NB4 (cell line): ENCODE results near the gene GP2.

Source experiments
- DNase-seq: peaks from one replicate; pipeline ENCODE4 v3.0.0; 2010; ENCODE audit warnings: low read depth
- H3K4me3 ChIP-seq: one replicate; pipeline ENCODE4 v1.5.1; 2011; ENCODE audit warnings: mild to moderate bottlenecking, low read depth, low read length, moderate library complexity
- MYC ChIP-seq: IDR thresholded peaks from 2 replicates; pipeline ENCODE4 v1.6.1; 2011; ENCODE audit warnings: low read depth, low read length
- POLR2A ChIP-seq: IDR thresholded peaks from 2 replicates; pipeline ENCODE4 v1.6.1; 2011; ENCODE audit warnings: mild to moderate bottlenecking; ENCODE audit not compliant: insufficient read length; ENCODE audit errors: extremely low read depth
- TF ChIP-seq, protein P1 (sequence below): IDR thresholded peaks from 2 replicates; pipeline ENCODE4 v1.6.1; 2011; ENCODE audit warnings: low read depth, low read length
- TF ChIP-seq, protein P2 (sequence below): IDR thresholded peaks from one replicate; pipeline ENCODE4 v1.5.1; 2012; ENCODE audit warnings: low read depth, low read length

The GP2 gene

DNA sequence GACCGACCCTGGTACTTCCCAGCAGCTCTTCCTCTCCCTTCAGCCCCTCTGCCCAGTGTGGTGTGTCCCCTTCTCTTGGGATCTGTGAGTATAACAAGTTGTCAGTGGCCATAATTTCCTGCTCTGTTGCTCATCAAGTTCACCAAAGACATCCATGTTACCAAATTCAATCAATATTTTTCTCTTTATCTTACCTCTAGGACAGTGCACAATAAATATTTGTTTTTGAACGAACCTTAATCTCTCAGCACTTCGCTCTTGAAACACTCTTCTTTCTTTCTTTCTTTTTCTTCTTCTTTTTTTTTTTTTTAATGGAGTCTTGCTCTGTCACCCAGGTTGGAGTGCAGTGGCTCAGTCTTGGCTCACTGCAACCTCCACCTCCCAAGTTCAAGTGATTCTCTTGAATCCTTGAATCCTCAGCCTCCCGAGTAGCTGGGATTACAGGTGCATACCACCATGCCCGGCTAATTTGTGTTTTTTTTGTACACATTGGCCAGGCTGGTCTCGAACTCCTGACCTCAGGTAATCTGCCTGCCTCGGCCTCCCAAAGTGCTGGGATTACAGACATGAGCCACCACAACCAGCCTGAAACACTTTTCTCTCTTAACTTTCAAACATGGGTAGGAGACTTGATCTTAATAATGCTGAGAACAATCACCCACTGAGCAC, 27.9 kb upstream of the GP2 start:
- no peak for DNase-seq
- TF ChIP-seq, protein P1, sequence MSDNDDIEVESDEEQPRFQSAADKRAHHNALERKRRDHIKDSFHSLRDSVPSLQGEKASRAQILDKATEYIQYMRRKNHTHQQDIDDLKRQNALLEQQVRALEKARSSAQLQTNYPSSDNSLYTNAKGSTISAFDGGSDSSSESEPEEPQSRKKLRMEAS, result no peak
- TF ChIP-seq, protein P2, sequence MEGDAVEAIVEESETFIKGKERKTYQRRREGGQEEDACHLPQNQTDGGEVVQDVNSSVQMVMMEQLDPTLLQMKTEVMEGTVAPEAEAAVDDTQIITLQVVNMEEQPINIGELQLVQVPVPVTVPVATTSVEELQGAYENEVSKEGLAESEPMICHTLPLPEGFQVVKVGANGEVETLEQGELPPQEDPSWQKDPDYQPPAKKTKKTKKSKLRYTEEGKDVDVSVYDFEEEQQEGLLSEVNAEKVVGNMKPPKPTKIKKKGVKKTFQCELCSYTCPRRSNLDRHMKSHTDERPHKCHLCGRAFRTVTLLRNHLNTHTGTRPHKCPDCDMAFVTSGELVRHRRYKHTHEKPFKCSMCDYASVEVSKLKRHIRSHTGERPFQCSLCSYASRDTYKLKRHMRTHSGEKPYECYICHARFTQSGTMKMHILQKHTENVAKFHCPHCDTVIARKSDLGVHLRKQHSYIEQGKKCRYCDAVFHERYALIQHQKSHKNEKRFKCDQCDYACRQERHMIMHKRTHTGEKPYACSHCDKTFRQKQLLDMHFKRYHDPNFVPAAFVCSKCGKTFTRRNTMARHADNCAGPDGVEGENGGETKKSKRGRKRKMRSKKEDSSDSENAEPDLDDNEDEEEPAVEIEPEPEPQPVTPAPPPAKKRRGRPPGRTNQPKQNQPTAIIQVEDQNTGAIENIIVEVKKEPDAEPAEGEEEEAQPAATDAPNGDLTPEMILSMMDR, result no peak
- TF ChIP-seq POLR2A (no peak), MYC (no peak)
- H3K4me3 ChIP-seq, result no peak overlapping the region

- DNase-seq, result no peak
- TF ChIP-seq, protein P1, result no peak
- no peak for TF ChIP-seq MYC
- TF ChIP-seq, protein P2, result no peak
- TF ChIP-seq POLR2A, result no peak
These were observed 26.1 kb upstream of the GP2 start for GRCh38 chr16:20353379-20353778.

DNA sequence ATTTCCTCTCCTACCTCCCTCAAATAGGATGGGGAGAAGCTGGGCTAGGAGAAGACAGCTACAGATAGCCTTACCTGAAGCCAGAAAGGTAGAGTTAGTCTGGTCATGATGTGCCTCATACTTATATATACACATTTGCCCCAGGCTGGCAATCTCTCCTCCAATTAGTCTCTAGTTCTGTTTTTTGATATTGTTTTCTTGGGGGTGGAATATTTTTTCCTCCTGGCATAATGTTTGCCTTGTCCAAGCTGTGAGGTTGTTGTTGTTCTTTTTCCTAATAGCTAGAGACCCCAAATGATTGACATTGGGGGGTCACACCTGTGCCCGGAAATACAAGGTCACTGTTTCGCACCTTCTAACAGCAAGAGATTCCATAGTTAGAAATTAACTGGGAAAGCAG, 25.3 kb upstream of the GP2 start, which contains the start of gene UMOD:
Gene UMOD, minus strand, starts transcription at position 101 of the 400 bp plus-strand sequence. CDS start 1,978 bp downstream, outside the sequence.
- no peak for TF ChIP-seq MYC
- TF ChIP-seq, protein P2, result no peak
- no peak for TF ChIP-seq POLR2A
- TF ChIP-seq, protein P1, result no peak
- no peak for DNase-seq
- no peak within 1 kb of the TSS for H3K4me3 ChIP-seq

More at GRCh38 chr16:20353379-20353778, 26.1 kb upstream of the GP2 start:
- H3K4me3 ChIP-seq, result no peak overlapping the region

DNA sequence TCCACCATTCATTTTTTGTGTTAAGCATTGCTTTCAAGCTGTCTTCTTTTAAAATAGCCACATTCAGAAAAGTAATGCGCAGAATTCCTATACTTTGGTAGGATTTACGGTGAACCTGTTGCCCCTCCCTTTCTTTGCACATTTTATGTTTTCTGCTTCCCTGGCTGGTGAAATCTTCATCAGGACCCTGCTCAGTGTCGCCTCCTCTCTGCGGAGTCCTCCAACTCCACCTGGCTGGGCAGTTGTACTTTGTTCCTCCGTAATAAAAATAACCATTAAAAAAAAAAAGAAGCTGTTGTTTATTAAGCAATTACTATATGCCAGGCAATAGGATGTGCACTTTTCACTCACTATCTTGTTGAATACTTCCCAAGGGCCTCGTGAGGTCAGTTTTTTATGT, 22.3 kb upstream of the GP2 start:
- TF ChIP-seq POLR2A, result no peak
- TF ChIP-seq, protein P2, result peak; percentile 19
- H3K4me3 ChIP-seq, result no peak overlapping the region
- DNase-seq, result no peak

GRCh38 chr16:20348365-20349185, 21.3 kb upstream of the GP2 start:
- no peak for DNase-seq
- H3K4me3 ChIP-seq, result no peak overlapping the region
- TF ChIP-seq POLR2A (no peak), MYC (no peak)
- TF ChIP-seq, protein P2, result no peak
- TF ChIP-seq, protein P1, result no peak
